SK-N-SH treated with all-trans-retinoic acid at 6 μM for 48 hours (cell line): Measurements from ENCODE around the gene CBR4.

Experiments
- ATAC-seq: fragments of 200-7000 bp; cut with Tn5 transposase; 3 replicates; pipeline ENCODE4 v1.9.1; 2020; ENCODE audit warnings: mild to moderate bottlenecking, moderate library complexity
- BACH2 ChIP-seq: fragments of 250-450 bp; sonication (Bioruptor Pico); IDR thresholded peaks from 2 replicates; pipeline ENCODE4 v1.9.0; 2021; ENCODE audit warnings: mild to moderate bottlenecking, borderline replicate concordance
- CSDC2 ChIP-seq: fragments of 250-450 bp; sonication (Bioruptor Pico); IDR thresholded peaks from 2 replicates; pipeline ENCODE4 v1.5.0; 2020; ENCODE audit warnings: mild to moderate bottlenecking, moderate library complexity
- CSRNP3 ChIP-seq: fragments of 250-450 bp; sonication (Bioruptor Pico); IDR thresholded peaks from 2 replicates; pipeline ENCODE4 v1.5.1; 2021; ENCODE audit warnings: mild to moderate bottlenecking, moderate library complexity
- GLIS3 ChIP-seq: fragments of 250-450 bp; sonication (Bioruptor Pico); IDR thresholded peaks from 2 replicates; pipeline ENCODE4 v1.5.0; 2020; ENCODE audit warnings: mild to moderate bottlenecking, moderate library complexity
- ISL1 ChIP-seq: fragments of 250-450 bp; sonication (Bioruptor Pico); IDR thresholded peaks from 2 replicates; pipeline ENCODE4 v2.1.2; 2022; ENCODE audit warnings: mild to moderate bottlenecking, moderate library complexity
- OSR1 ChIP-seq: fragments of 250-450 bp; sonication (Bioruptor Pico); IDR thresholded peaks from 2 replicates; pipeline ENCODE4 v1.8.0; 2022; ENCODE audit warnings: moderate library complexity, mild to moderate bottlenecking, inconsistent platforms
- POU6F1 ChIP-seq: fragments of 250-450 bp; sonication (Bioruptor Pico); IDR thresholded peaks from 2 replicates; pipeline ENCODE4 v1.8.0; 2021; ENCODE audit warnings: low read depth, mild to moderate bottlenecking, moderate library complexity, borderline replicate concordance
- PPARA ChIP-seq: fragments of 250-450 bp; sonication (Bioruptor Pico); IDR thresholded peaks from 2 replicates; pipeline ENCODE4 v1.5.0; 2020; ENCODE audit warnings: mild to moderate bottlenecking, borderline replicate concordance
- RARB ChIP-seq: fragments of 250-450 bp; sonication (Bioruptor Pico); IDR thresholded peaks from 2 replicates; pipeline ENCODE4 v1.8.0; 2021; ENCODE audit warnings: mild to moderate bottlenecking, moderate library complexity
- SNAI2 ChIP-seq: fragments of 250-450 bp; sonication (Bioruptor Pico); IDR thresholded peaks from 2 replicates; pipeline ENCODE4 v1.5.0; 2020; ENCODE audit warnings: mild to moderate bottlenecking, moderate library complexity
- TCF4 ChIP-seq: fragments of 250-450 bp; sonication (Bioruptor Pico); IDR thresholded peaks from 2 replicates; pipeline ENCODE4 v1.8.0; 2021; ENCODE audit warnings: mild to moderate bottlenecking, moderate library complexity, borderline replicate concordance
- TOX ChIP-seq: fragments of 250-450 bp; sonication (Bioruptor Pico); IDR thresholded peaks from 2 replicates; pipeline ENCODE4 v1.8.0; 2021; ENCODE audit warnings: mild to moderate bottlenecking, moderate library complexity, borderline replicate concordance
- TSHZ2 ChIP-seq: fragments of 250-450 bp; sonication (Bioruptor Pico); IDR thresholded peaks from 2 replicates; pipeline ENCODE4 v1.5.0; 2020; ENCODE audit warnings: mild to moderate bottlenecking, moderate library complexity
- ZC3H10 ChIP-seq: fragments of 250-450 bp; sonication (Bioruptor Pico); IDR thresholded peaks from 2 replicates; pipeline ENCODE4 v1.5.1; 2021; ENCODE audit warnings: mild to moderate bottlenecking, moderate library complexity
- ZFP30 ChIP-seq: fragments of 450-650 bp; formaldehyde crosslinking; IDR thresholded peaks from 2 replicates; pipeline ENCODE4 v1.5.0; 2022; ENCODE audit warnings: mild to moderate bottlenecking, moderate library complexity
- ZNF565 ChIP-seq: fragments of 450-650 bp; formaldehyde crosslinking; conservative IDR thresholded peaks from 2 replicates; pipeline ENCODE4 v1.5.0; 2020; ENCODE audit warnings: low read depth, mild to moderate bottlenecking, moderate library complexity
- ZNF70 ChIP-seq: fragments of 450-650 bp; formaldehyde crosslinking; IDR thresholded peaks from 2 replicates; pipeline ENCODE4 v1.5.0; 2020; ENCODE audit warnings: mild to moderate bottlenecking, moderate library complexity
- ZNF8 ChIP-seq: fragments of 450-650 bp; formaldehyde crosslinking; IDR thresholded peaks from 2 replicates; pipeline ENCODE4 v1.5.0; 2020; ENCODE audit warnings: mild to moderate bottlenecking, moderate library complexity
- TF ChIP-seq, protein P1 (sequence below): fragments of 250-450 bp; sonication (Bioruptor Pico); IDR thresholded peaks from 2 replicates; pipeline ENCODE4 v1.5.1; 2020; ENCODE audit warnings: low read depth, mild to moderate bottlenecking, moderate library complexity
- TF ChIP-seq, protein P2 (sequence below): fragments of 250-450 bp; sonication (Bioruptor Pico); IDR thresholded peaks from 2 replicates; pipeline ENCODE4 v1.8.0; 2020; ENCODE audit warnings: mild to moderate bottlenecking, moderate library complexity, borderline replicate concordance

CBR4 gene

GRCh38 chr4:169058312-169058711, 48.3 kb upstream of the CBR4 start (continued):
- TF ChIP-seq ZC3H10: no peak
- TF ChIP-seq GLIS3 (CRISPR knock-in tag): no peak
- no peak for TF ChIP-seq ISL1 (CRISPR knock-in tag)

- no peak for ATAC-seq
- no peak for TF ChIP-seq SNAI2 (CRISPR knock-in tag)
- no peak for TF ChIP-seq BACH2 (CRISPR knock-in tag)
- no peak for TF ChIP-seq CSDC2 (CRISPR knock-in tag)
- TF ChIP-seq, protein P1, sequence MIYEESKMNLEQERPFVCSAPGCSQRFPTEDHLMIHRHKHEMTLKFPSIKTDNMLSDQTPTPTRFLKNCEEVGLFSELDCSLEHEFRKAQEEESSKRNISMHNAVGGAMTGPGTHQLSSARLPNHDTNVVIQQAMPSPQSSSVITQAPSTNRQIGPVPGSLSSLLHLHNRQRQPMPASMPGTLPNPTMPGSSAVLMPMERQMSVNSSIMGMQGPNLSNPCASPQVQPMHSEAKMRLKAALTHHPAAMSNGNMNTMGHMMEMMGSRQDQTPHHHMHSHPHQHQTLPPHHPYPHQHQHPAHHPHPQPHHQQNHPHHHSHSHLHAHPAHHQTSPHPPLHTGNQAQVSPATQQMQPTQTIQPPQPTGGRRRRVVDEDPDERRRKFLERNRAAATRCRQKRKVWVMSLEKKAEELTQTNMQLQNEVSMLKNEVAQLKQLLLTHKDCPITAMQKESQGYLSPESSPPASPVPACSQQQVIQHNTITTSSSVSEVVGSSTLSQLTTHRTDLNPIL: no peak
- no peak for TF ChIP-seq ISL1 (CRISPR knock-in tag)
- TF ChIP-seq ZNF565 (CRISPR knock-in tag): no peak
- TF ChIP-seq GLIS3 (CRISPR knock-in tag): no peak
- TF ChIP-seq PPARA: no peak
These were observed 44.8 kb upstream of the CBR4 start for GRCh38 chr4:169054879-169055278.

DNA sequence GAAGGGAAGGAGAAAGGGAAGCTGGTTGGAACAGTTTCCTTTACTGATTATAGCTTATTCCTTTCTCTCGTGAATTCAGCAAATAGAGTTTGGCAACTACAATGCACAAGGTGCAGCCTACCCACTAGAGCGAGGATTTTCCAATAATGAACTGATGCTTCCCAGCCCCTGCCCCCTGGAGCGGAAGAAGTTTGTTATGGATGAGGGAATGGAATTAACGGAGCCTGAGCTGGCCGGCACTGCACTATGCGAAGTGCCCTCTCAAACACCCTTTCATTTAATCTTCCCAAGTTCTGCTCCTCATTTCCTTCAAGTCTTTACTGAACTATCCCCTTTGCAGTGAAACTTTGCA, 42.5 kb upstream of the CBR4 start:
- ATAC-seq: no peak
- TF ChIP-seq POU6F1 (CRISPR knock-in tag) (no peak), TCF4 (CRISPR knock-in tag) (no peak), TOX (no peak), CSDC2 (CRISPR knock-in tag) (no peak), ISL1 (CRISPR knock-in tag) (no peak)
- TF ChIP-seq, protein P2, sequence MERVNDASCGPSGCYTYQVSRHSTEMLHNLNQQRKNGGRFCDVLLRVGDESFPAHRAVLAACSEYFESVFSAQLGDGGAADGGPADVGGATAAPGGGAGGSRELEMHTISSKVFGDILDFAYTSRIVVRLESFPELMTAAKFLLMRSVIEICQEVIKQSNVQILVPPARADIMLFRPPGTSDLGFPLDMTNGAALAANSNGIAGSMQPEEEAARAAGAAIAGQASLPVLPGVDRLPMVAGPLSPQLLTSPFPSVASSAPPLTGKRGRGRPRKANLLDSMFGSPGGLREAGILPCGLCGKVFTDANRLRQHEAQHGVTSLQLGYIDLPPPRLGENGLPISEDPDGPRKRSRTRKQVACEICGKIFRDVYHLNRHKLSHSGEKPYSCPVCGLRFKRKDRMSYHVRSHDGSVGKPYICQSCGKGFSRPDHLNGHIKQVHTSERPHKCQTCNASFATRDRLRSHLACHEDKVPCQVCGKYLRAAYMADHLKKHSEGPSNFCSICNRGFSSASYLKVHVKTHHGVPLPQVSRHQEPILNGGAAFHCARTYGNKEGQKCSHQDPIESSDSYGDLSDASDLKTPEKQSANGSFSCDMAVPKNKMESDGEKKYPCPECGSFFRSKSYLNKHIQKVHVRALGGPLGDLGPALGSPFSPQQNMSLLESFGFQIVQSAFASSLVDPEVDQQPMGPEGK: no peak

DNA sequence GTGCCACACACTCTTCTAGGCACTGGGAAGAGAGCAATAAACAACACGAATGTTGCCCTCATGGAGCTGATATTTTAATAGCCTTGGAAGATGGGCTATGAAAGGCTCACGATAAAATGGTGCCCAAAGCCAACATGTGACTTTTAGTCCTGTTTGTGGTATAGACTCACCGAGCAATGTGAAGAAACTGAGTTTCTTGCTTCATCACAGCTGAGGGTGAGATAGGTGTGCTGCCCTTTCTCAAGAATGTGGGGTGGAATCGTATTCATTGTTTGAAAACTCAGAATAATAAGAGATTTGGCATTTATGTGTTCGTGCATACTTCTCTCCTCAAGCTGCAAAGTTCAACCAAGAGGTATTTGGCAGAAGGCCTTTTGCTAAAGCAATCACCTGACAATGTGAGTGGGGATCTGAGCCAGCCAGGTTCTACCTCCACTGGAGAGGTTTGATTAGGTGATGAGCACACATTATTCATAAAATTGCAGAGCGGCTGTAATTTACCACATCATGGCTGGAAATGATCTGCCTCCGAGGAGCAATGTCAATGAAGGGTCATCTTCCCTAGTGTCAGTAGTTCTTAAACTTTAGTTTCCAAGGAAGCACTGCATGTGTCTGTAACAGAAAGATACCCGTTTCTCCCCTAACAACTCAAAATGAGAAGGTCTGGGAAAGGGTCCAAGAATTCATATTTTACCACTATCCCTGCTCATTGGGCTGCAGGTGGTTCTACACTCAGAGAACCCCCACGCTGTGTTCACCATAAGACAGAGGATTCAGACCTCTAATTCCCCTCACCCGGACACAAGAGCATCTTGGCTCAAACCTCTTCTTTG, 41.9 kb upstream of the CBR4 start:
- no peak for ATAC-seq
- TF ChIP-seq ZC3H10: no peak
- no peak for TF ChIP-seq ZNF8 (CRISPR knock-in tag)
- TF ChIP-seq, protein P1: no peak
- no peak for TF ChIP-seq TSHZ2 (CRISPR knock-in tag)
- TF ChIP-seq CSRNP3 (CRISPR knock-in tag): no peak
- no peak for TF ChIP-seq POU6F1 (CRISPR knock-in tag)
- TF ChIP-seq GLIS3 (CRISPR knock-in tag): no peak
- no peak for TF ChIP-seq CSDC2 (CRISPR knock-in tag)
- TF ChIP-seq, protein P2: no peak
- no peak for TF ChIP-seq BACH2 (CRISPR knock-in tag)
- no peak for TF ChIP-seq OSR1 (CRISPR knock-in tag)
- no peak for TF ChIP-seq PPARA
- no peak for TF ChIP-seq RARB
- TF ChIP-seq ZNF70 (CRISPR knock-in tag): no peak
- no peak for TF ChIP-seq SNAI2 (CRISPR knock-in tag)
- TF ChIP-seq TCF4 (CRISPR knock-in tag): no peak
- no peak for TF ChIP-seq ZFP30 (CRISPR knock-in tag)
- TF ChIP-seq ZNF565 (CRISPR knock-in tag): no peak
